AG09319 (cell line): Measurements from ENCODE around the gene TMEM94.
"Not testable (repeated sequence)": the region's sequence is repeated elsewhere in the genome, so short reads cannot be mapped to it uniquely, and the experiment has no call there.

Experiments used
- DNase-seq: peaks from one replicate; pipeline ENCODE4 v3.0.0-alpha.2; 2010; ENCODE audit warnings: low read depth; ENCODE audit errors: extremely low read depth
- CTCF ChIP-seq: IDR thresholded peaks from 2 replicates; pipeline ENCODE4 v1.5.1; 2011; ENCODE audit warnings: low read depth, mild to moderate bottlenecking, inconsistent platforms, low read length, moderate library complexity

The TMEM94 gene

GRCh38 chr17:75454193-75454592 is 2.2 kb upstream of the TMEM94 start:
- no peak for TF ChIP-seq CTCF
- DNase-seq: no peak

- DNase-seq: not testable (repeated sequence)
Observed at GRCh38 chr17:75454672-75455071, 1.8 kb upstream of the TMEM94 start.

DNA sequence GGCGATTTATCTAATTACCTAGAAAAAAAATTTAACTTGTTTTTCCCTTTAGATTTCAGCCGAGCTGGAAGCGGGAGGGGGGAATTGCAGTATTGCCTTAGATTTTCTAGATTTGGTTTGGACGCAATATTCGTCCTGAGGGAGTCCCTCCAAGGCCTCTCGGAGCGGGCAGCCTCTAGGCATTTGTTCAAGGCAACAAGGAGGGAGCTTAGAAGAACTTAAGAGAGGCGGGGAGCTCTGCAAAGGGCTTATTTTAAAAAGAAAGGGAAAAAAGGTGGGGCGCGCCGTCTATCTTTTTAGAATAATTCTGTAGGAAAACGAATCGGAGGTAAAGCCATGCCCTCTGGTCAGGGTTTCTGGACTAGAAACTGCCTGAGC is 407 bp upstream of the TMEM94 start:
- DNase-seq: no peak
- no peak for TF ChIP-seq CTCF

DNA sequence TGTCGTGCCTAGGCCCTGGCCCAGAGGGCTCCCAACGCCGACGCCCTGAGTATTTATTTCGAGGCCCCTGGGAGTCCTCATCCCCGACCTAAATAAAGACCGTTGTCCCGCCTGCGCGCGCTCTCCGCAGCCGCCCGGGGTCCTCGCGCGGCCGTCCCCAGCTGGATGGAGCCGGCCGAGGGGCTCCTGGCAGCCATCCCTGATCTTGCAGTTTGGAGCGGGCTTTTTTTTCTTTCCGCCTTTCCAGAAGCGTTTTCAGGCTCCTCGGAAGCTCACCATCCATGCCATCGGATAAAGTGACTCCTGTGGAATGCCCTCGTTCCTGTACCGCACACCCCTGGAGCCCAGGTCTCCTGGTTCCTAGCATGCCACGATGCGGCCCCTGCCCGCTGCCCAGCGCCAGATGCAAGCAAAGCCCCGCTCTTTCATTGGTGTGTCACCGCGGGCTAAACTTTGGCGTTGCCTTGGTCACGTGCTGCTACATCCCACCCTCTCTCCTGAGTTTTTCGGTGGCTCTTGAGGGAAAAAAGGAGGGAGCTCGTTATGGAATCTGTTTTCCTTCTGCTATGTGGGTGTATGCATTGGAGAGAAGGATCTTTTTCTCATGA is 716 bp downstream of the TMEM94 start:
- TF ChIP-seq CTCF: no peak
- no peak for DNase-seq

- no peak for TF ChIP-seq CTCF
- DNase-seq: no peak
Observed at GRCh38 chr17:75459246-75459589, 2.8 kb downstream of the TMEM94 start.

- DNase-seq: no peak
- TF ChIP-seq CTCF: no peak
Observed at GRCh38 chr17:75459590-75460267, 3.3 kb downstream of the TMEM94 start.

DNA sequence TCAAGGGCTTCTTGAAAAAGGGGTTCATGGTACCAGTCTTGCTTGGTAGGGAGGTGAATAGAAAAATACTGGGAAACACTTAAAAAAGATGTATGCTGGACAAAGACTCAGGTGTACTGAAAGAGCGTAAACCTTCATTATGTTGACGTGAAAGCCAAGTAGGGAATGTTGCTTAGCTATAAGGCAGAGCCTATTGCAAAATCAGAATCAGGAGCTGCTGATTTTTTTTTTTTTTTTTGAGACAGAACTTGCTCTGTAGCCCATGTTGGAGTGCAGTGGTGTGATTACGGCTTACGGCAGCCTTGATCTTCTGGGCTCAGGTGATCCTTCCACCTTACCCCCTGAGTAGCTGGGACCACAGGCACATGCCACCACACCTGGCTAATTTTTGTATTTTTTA is 3.9 kb downstream of the TMEM94 start:
- DNase-seq: no peak
- TF ChIP-seq CTCF: no peak

GRCh38 chr17:75463603-75464002 is 7.2 kb downstream of the TMEM94 start:
- TF ChIP-seq CTCF: no peak
- no peak for DNase-seq
